GM18867 (cell line): ENCODE measurements around the gene DIABLO.
"Not testable (repeated sequence)": the region's sequence is repeated elsewhere in the genome, so short reads cannot be mapped to it uniquely, and the experiment has no call there.

Experiments
- ATAC-seq: cut with Tn5 transposase; IDR thresholded peaks from one replicate; pipeline ENCODE4 v1.9.1; 2021; ENCODE audit warnings: mild to moderate bottlenecking, moderate library complexity; ENCODE audit not compliant: unreplicated experiment

DIABLO gene

DNA sequence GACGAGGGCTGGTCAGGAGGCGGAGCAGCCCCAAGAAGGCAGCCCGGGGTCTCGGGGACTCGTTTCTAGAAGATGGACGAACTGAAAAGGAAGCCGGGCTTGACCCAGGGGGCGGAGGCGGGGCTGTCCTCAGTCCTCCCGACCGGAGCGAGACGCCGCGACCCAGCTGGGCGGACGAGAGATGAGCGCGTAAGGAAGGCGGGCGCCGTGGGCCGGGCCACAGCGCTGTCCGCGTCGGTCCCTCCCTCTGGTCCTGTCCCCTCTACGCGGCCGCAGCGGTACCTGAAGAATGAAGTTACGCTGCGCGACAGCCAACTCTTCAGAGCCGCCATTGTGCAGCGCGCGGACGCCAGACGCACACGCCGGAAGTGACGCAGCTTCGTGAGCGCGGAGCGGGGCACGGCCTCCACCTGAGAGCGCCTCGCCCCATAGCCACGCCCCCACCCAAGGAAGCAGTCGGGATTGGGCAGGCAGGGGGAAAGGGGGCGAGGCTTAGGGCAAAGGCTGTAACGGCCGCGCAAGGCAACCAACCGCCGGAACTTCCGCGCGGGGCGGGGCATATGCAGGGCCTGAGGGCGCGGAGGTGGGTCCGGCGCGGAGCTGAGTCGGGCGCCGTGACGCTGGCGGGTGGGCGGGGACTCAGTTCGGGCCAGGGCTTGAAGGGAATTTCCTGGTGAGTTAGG is at the start of gene DIABLO:
Gene DIABLO (minus strand): TSS at position 370 of the 683 bp plus-strand sequence. CDS start 38 bp downstream, at position 332.
- peak; percentile 87 for ATAC-seq

DNA sequence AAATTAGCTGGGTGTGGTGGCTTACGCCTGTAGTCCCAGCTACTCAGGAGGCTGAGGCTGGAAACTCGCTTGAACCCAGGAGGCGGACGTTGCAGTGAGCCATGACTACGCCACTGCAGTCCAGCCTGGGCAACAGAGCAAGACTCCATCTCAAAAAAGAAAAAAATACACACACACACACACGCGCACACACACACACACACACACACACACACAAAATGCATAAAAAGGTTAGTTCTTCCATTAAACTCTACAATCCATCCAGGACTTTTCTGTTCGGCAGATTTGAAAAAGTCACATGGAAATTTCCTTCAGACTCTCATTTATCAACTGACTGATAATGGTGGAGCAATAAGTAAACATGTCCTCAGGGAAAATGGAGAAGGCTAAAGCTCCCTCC is 49.6 kb upstream of the DIABLO start:
- ATAC-seq: no peak

DNA sequence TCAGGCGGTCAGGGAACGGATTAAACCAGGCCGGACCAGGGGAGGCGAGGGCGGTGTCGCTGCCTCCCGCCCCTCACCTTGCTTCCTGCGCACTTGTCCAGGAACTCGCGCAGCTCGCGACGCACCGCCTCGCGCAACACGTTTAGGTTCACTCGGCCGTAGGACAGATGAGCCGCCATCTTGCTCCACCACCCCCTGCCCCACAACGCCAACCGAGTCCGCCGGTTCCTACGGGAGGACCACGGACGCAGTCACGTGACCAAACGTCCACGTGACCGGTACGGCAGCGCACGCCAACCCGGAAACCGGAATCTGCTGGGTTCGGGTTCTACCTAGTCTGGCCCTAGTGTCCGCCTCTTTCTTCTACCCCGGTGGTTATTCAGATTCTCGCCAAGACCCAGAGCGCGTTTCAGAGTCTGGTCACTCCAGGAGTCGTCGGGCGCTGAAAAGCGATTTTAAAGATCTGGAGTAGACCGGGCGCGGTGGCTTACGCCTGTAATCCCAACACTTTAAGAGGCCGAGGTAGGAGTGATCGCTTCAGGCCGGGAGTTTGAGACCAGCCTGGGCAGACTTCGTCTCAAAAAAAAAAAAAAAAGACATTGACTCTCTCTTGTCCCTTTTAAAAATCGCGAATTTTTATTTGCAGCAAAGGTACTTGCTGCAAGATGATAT is 40.5 kb upstream of the DIABLO start, which contains the start of gene VPS33A:
Gene VPS33A (minus strand): TSS at position 265 of the 672 bp plus-strand sequence. CDS start 86 bp downstream, at position 179.
- ATAC-seq: peak; percentile 86

DNA sequence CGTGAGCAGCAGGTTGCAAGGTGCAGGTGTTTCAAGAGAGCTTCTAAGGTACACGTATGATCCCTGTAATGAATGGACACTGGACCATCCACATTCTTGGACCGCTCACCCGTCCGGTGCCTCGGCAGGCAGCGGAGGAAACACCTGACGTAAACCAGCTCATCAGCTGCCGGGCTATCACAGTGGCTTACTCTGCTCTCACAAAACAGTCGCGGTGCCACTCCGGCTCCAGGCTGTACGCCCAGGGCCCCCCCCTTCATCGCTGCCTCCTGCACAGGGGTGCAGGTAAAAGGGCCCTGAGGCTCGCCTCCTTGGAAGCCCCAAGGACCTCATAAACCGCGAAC is 40.0 kb upstream of the DIABLO start:
- ATAC-seq: peak; percentile 27

DNA sequence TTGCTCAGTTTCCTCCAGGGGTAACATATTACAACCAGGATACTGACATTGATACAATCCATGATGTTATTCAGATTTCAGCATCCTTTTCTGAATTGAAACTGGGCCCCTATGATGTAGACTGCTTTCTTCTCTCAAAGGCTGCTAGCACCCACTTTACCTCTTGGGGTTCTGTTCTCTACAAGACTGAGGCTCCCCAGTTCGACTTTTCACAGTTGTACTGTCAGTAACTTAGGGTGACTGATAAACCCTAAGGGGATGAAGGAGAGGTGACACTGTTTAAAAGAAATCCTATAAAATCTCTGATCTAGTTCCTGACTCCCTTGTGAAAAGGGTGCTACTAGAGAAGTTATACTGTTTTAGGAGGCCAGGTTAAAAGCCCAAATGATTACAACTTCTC is 39.6 kb upstream of the DIABLO start:
- ATAC-seq: peak; percentile 6

GRCh38 chr12:122260735-122261134 is 34.9 kb upstream of the DIABLO start:
- ATAC-seq: not testable (repeated sequence)

GRCh38 chr12:122258939-122259338 is 33.1 kb upstream of the DIABLO start:
- not testable (repeated sequence) for ATAC-seq

- ATAC-seq: not testable (repeated sequence)
Measured at GRCh38 chr12:122258462-122258861, 32.6 kb upstream of the DIABLO start.

GRCh38 chr12:122250536-122250935 is 24.7 kb upstream of the DIABLO start:
- no peak for ATAC-seq

- no peak for ATAC-seq
Measured at GRCh38 chr12:122250047-122250446, 24.2 kb upstream of the DIABLO start.

GRCh38 chr12:122245553-122245952 is 19.7 kb upstream of the DIABLO start:
- no peak for ATAC-seq

GRCh38 chr12:122244565-122245371 is 18.9 kb upstream of the DIABLO start:
- ATAC-seq: no peak

DNA sequence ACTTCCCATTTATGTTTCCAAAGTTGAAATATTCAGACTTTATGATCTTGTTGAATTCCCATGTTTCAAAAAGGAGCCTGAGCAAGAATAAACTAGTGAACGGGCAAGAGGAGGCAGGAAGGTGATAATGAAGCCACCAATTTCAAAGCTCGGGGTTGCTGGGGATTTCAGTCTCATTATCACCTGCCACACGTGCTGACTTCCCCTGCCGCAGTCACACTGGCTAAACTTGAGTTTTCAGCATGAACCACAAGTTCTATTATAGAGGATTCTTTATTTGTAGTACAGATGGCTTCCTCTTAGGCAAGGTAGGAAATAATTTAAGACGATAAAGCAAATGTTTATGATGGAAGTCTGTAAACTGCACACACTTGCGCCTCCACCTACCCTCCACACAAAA is 18.1 kb upstream of the DIABLO start:
- ATAC-seq: no peak

DNA sequence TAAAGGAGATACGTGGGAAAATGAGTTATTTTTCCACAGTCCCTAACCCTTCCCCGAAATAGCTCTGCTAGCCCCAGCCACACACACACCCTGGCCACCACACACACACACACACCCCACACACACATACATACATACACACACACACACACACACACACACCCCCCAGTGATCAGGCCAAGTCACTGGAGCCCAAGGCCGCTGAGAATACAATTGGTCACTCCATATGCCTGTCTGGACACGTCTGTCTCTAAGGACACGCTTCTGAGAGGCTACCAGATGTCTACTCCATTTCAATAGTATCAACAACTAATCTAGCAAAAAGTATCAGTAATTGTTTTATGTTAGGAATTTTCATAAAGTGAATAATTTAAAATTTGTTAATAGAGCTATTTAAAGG is 13.0 kb upstream of the DIABLO start:
- no peak for ATAC-seq

GRCh38 chr12:122235741-122236140 is 9.9 kb upstream of the DIABLO start:
- ATAC-seq: no peak

- no peak for ATAC-seq
Measured at GRCh38 chr12:122232691-122233090, 6.8 kb upstream of the DIABLO start.

DNA sequence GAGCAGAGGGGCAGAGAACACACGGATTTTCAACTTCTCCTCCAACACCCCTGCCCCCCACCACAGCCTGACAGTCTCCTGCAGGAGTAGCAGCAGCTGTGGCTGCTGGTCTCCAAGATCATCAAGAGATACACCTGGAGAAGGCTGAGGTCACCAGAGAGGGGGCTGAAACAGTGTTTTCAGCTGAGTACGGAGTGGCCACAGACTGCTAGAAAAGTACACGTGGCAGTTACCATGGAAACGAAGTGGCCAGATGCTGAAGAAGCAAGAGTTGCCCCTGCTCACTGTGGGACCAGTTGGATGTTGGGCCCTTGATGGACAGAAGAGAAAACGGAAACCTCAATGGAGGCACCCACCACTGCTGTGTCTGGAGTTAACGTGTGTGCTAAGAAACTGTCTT is 4.9 kb upstream of the DIABLO start:
- no peak for ATAC-seq

- ATAC-seq: no peak
Measured at GRCh38 chr12:122228092-122228491, 2.2 kb upstream of the DIABLO start.

GRCh38 chr12:122227341-122227740 is 1.5 kb upstream of the DIABLO start:
- no peak for ATAC-seq

- no peak for ATAC-seq
Measured at GRCh38 chr12:122226366-122227125, 694 bp upstream of the DIABLO start.

- ATAC-seq: no peak
Measured at GRCh38 chr12:122216445-122216844, 9.4 kb downstream of the DIABLO start.
